ENCODE results near the gene CYLD. TPM values are rescaled to one million over a fixed set of nuclear protein-coding genes. Genes with fewer than 3 reads are reported as not detected.

The CYLD gene
- total RNA-seq, 1 experiment from 2014 or later: 11.9 TPM

DNA sequence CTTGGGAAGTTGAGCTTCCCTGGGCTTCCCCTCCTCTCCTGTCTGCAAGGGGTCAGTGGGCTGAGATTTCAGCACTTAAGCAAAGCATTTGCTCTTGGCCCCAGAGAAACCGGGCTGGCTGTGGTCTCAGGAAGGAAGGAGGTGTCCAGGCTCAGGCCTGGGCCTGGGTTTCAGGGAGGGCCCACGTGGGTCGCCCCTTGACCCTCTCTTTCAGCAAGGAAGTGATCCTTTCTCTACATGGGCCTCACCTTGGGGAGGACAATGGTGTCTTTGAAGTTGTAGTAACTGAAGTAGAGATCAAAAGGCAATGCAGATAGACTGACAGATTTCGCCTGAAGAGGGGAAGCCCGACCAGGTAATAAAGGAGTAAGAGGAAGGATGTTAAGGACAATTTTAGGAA lies 45.8 kb upstream of the CYLD start:
- H3K9ac ChIP-seq (ENCODE audit: low read length): peak overlapping the region; percentile 31
- CTCF ChIA-PET: interaction anchor here (0.6 to 1.0 kb wide), 3 partner anchors 31 to 110 kb away, joined by 3 to 7 read pairs (median 3); no protein-coding TSS in a partner anchor
- no peaks in the 10 kb centered on the region for H3K79me2 ChIP-seq (ENCODE audit: insufficient read depth, low read length)
- BruUV-seq (replicated peaks): no TSS peak
- H3K4me2 ChIP-seq (ENCODE audit: low read length): peak overlapping the region; percentile 70
- no peak overlapping the region for H3K27ac ChIP-seq (ENCODE audit: low read depth, low read length)
- no peaks in the 10 kb centered on the region for H3K9me2 ChIP-seq (ENCODE audit: insufficient read depth)
- H3K4me3 ChIP-seq (replicated peaks in 1 of 2; ENCODE audit: low read depth in 1 of 2, low read length in 2 of 2): peak overlapping the region in 1 of 2 experiments; percentile 12; a peak in 1 of 4 replicates
- no peak for DNase-seq (ENCODE audit: low read depth, low spot score)
- no peaks in the 10 kb centered on the region for H4K20me1 ChIP-seq (ENCODE audit: insufficient read depth)
- no peaks in the 10 kb centered on the region for H3K9me3 ChIP-seq (ENCODE audit: control insufficient read depth in 1 of 2, insufficient read depth in 1 of 2, low read depth in 1 of 2, low read length in 2 of 2)
- peaks cover 18 to 34% of the 10 kb centered on the region in 2 experiments for H3K4me1 ChIP-seq (ENCODE audit: control insufficient read depth in 1 of 2, insufficient read depth in 2 of 2, low read length in 2 of 2)
- H2AFZ ChIP-seq (ENCODE audit: low read depth, low read length, poor library complexity, severe bottlenecking): no peak overlapping the region
- intact Hi-C loops (cut with micrococcal nuclease): no loop called here
- ATAC-seq: no peak
- H3K27me3 ChIP-seq (ENCODE audit: insufficient read depth, low read length): no peaks in the 10 kb centered on the region
- H3K36me3 ChIP-seq (ENCODE audit: control insufficient read depth in 1 of 2, insufficient read depth in 2 of 2, low read length in 2 of 2): no peaks in the 10 kb centered on the region
- RAD21 ChIA-PET (ENCODE audit: low non-redundant PET in 1 of 2, low total read pairs in 2 of 2, uncharacterized antibody in 2 of 2, unreplicated experiment in 2 of 2): interaction anchor here in 1 of 2 experiments (0.8 kb wide), 1 partner anchor 110 kb away, joined by 3 read pairs; no protein-coding TSS in a partner anchor
- POLR2A ChIA-PET: no interaction called here
- TF ChIP-seq, protein P1, sequence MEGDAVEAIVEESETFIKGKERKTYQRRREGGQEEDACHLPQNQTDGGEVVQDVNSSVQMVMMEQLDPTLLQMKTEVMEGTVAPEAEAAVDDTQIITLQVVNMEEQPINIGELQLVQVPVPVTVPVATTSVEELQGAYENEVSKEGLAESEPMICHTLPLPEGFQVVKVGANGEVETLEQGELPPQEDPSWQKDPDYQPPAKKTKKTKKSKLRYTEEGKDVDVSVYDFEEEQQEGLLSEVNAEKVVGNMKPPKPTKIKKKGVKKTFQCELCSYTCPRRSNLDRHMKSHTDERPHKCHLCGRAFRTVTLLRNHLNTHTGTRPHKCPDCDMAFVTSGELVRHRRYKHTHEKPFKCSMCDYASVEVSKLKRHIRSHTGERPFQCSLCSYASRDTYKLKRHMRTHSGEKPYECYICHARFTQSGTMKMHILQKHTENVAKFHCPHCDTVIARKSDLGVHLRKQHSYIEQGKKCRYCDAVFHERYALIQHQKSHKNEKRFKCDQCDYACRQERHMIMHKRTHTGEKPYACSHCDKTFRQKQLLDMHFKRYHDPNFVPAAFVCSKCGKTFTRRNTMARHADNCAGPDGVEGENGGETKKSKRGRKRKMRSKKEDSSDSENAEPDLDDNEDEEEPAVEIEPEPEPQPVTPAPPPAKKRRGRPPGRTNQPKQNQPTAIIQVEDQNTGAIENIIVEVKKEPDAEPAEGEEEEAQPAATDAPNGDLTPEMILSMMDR (IDR thresholded peaks at IDR 0.05 in 2 of 3, conservative IDR thresholded peaks at IDR 0.05 in 1 of 3; ENCODE audit: borderline replicate concordance in 1 of 3, insufficient read depth in 1 of 3, low read depth in 2 of 3, low read length in 2 of 3): no peak
- TF ChIP-seq SRF (IDR thresholded peaks at IDR 0.05; ENCODE audit: low read depth) (no peak), EZH2 (IDR thresholded peaks at IDR 0.05) (no peak), FOSL1 (IDR thresholded peaks at IDR 0.05; ENCODE audit: low read depth) (no peak), ZNF274 (IDR thresholded peaks at IDR 0.05; ENCODE audit: low read depth, low read length) (no peak)
